DMS53 treated with DMSO at 0.1 percent for 48 hours (cell line): ENCODE data around the gene REG1B.

ENCODE experiments used
- DNase-seq: peaks from one replicate; lab custom pipeline; 2025; ENCODE audit not compliant: unreplicated experiment; lab: John Stamatoyannopoulos, UW

The REG1B gene

GRCh38 chr2:79087785-79088364 is at the start of gene REG1B:
REG1B (minus strand) TSS chr2:79087993; CDS start chr2:79087612, 381 bp downstream.
- no peak for DNase-seq

- no peak for DNase-seq
Measured at GRCh38 chr2:79131687-79132086, 43.9 kb upstream of the REG1B start.

GRCh38 chr2:79129804-79130203 is 42.0 kb upstream of the REG1B start:
- DNase-seq = no peak

GRCh38 chr2:79129260-79129659 is 41.5 kb upstream of the REG1B start:
- no peak for DNase-seq

- no peak for DNase-seq
Measured at GRCh38 chr2:79128406-79128805, 40.6 kb upstream of the REG1B start.

- DNase-seq = no peak
Measured at GRCh38 chr2:79125721-79125985, 37.9 kb upstream of the REG1B start.

GRCh38 chr2:79124907-79125720 is 37.3 kb upstream of the REG1B start:
- no peak for DNase-seq

- DNase-seq = no peak
Measured at GRCh38 chr2:79122676-79123075, 34.9 kb upstream of the REG1B start.

- DNase-seq = no peak
Measured at GRCh38 chr2:79120194-79120713, 32.5 kb upstream of the REG1B start, which contains the start of gene REG1A. REG1A (plus strand) TSS chr2:79120488; CDS start chr2:79120862, 374 bp downstream.

- no peak for DNase-seq
Measured at GRCh38 chr2:79116997-79117928, 29.5 kb upstream of the REG1B start.

GRCh38 chr2:79114797-79115494 is 27.2 kb upstream of the REG1B start:
- DNase-seq = no peak

- DNase-seq = no peak
Measured at GRCh38 chr2:79112269-79112668, 24.5 kb upstream of the REG1B start.

GRCh38 chr2:79105259-79105658 is 17.5 kb upstream of the REG1B start:
- no peak for DNase-seq

- DNase-seq = no peak
Measured at GRCh38 chr2:79103214-79103613, 15.4 kb upstream of the REG1B start.

GRCh38 chr2:79101024-79101423 is 13.2 kb upstream of the REG1B start:
- DNase-seq = no peak

GRCh38 chr2:79100285-79100684 is 12.5 kb upstream of the REG1B start:
- DNase-seq = no peak

GRCh38 chr2:79099140-79099686 is 11.4 kb upstream of the REG1B start:
- no peak for DNase-seq

- no peak for DNase-seq
Measured at GRCh38 chr2:79097843-79098242, 10.1 kb upstream of the REG1B start.

GRCh38 chr2:79090693-79091092 is 2.9 kb upstream of the REG1B start:
- DNase-seq = no peak

- no peak for DNase-seq
Measured at GRCh38 chr2:79086255-79086654, 1.5 kb downstream of the REG1B start.

- no peak for DNase-seq
Measured at GRCh38 chr2:79085382-79085781, 2.4 kb downstream of the REG1B start.
